Duodenal mucosa (tissue), 2 donors: ENCODE measurements around the gene PIR.

ENCODE experiments used
- H3K27ac ChIP-seq: one replicate; pipeline ENCODE4 v1.7.0; 2013; ENCODE audit warnings: low read depth, low read length
- H3K27me3 ChIP-seq, 2 donors: one replicate each; pipeline ENCODE4 v1.7.0; 2013; ENCODE audit warnings: low read length in 2 of 2, control low read depth in 1 of 2; ENCODE audit not compliant: insufficient read depth in 2 of 2, control insufficient read depth in 1 of 2
- H3K36me3 ChIP-seq, 2 donors: one replicate each; pipeline ENCODE4 v1.7.0; 2013; ENCODE audit warnings: low read length in 2 of 2, control low read depth in 1 of 2; ENCODE audit not compliant: insufficient read depth in 2 of 2, control insufficient read depth in 1 of 2
- H3K4me1 ChIP-seq, 2 donors: one replicate each; pipeline ENCODE4 v1.7.0; 2013; ENCODE audit warnings: low read length in 2 of 2, control low read depth in 1 of 2; ENCODE audit not compliant: insufficient read depth in 2 of 2, control insufficient read depth in 1 of 2
- H3K4me3 ChIP-seq, 2 donors: one replicate each; pipeline ENCODE4 v1.7.0; 2013; ENCODE audit warnings: low read length in 2 of 2, low read depth in 1 of 2
- H3K9ac ChIP-seq, 2 donors: one replicate each; pipeline ENCODE4 v1.7.0; 2013; ENCODE audit warnings: low read length in 2 of 2, low read depth in 1 of 2
- H3K9me3 ChIP-seq, 2 donors: one replicate each; pipeline ENCODE4 v1.7.0; 2013; ENCODE audit warnings: low read length in 2 of 2, control low read depth in 1 of 2; ENCODE audit not compliant: control insufficient read depth in 1 of 2

PIR gene

GRCh38 chrX:15336023-15336413, 157.1 kb downstream of the PIR start:
- peak overlapping the region; percentile 58 to 76 for H3K4me3 ChIP-seq
- no peaks in the 10 kb centered on the region for H3K27me3 ChIP-seq
- H3K27ac ChIP-seq, result no peak overlapping the region
- peaks cover 3 to 9% of the 10 kb centered on the region in 2 donors for H3K36me3 ChIP-seq
- peak overlapping the region; percentile 26 to 66 for H3K9ac ChIP-seq
- H3K4me1 ChIP-seq, result peaks cover 4 to 5% of the 10 kb centered on the region in 2 donors
- no peaks in the 10 kb centered on the region for H3K9me3 ChIP-seq

GRCh38 chrX:15335135-15336022, 157.8 kb downstream of the PIR start, which contains the start of gene PIGA:
Gene PIGA, minus strand, starts transcription at chrX:15335523. Its CDS starts 3,593 bp downstream, at chrX:15331930.
- peak within 1 kb of the TSS; percentile 17 for H3K27ac ChIP-seq
- peak within 1 kb of the TSS; percentile 80 to 83 for H3K9ac ChIP-seq
- H3K27me3 ChIP-seq, result no peaks in the 10 kb centered on the region
- H3K9me3 ChIP-seq, result no peaks in the 10 kb centered on the region
- peaks cover 4 to 5% of the 10 kb centered on the region in 2 donors for H3K4me1 ChIP-seq
- H3K4me3 ChIP-seq, result peak within 1 kb of the TSS; percentile 80
- peaks cover 3 to 10% of the 10 kb centered on the region in 2 donors for H3K36me3 ChIP-seq
